ENCODE data around the gene BGLAP. TPM values are rescaled to one million over a fixed set of nuclear protein-coding genes. Genes with fewer than 3 reads are reported as not detected.

Gene BGLAP
- polyA plus RNA-seq, 1 experiment = 0.26 TPM

GRCh38 chr1:156230473-156230837, 11.5 kb upstream of the BGLAP start:
- H3K27me3 ChIP-seq (ENCODE audit: control insufficient read depth, insufficient read depth, low read length) = no peaks in the 10 kb centered on the region
- no peak for TF ChIP-seq CTCF (IDR thresholded peaks at IDR 0.05; ENCODE audit: insufficient read depth, low read depth, low read length)
- ChIA-PET POLR2A (no interaction called here), CTCF (interaction anchor here (1.0 to 3.1 kb wide), 5 partner anchors 17 to 140 kb away, joined by 3 to 11 read pairs (median 3); partner anchors contain the start of gene PMF1)
- H3K4me3 ChIP-seq (ENCODE audit: low read depth, low read length) = no peak overlapping the region
- no peak for DNase-seq (ENCODE audit: low read depth)
- peaks cover 1% of the 10 kb centered on the region; the same call in 1 of the 2 replicates for H3K36me3 ChIP-seq (ENCODE audit: control insufficient read depth, insufficient read depth, low read length)

- Histone ChIP-seq H3K4me3 (ENCODE audit: low read depth, low read length) (no peak overlapping the region), H3K36me3 (ENCODE audit: control insufficient read depth, insufficient read depth, low read length) (peaks cover 11% of the 10 kb centered on the region), H3K27me3 (ENCODE audit: control insufficient read depth, insufficient read depth, low read length) (no peaks in the 10 kb centered on the region)
- DNase-seq (ENCODE audit: low read depth) = no peak
- no peak for TF ChIP-seq CTCF (IDR thresholded peaks at IDR 0.05; ENCODE audit: insufficient read depth, low read depth, low read length)
- CTCF ChIA-PET = interaction anchor here (0.8 to 1.2 kb wide), 5 partner anchors 10 to 141 kb away, joined by 3 read pairs; no protein-coding TSS in a partner anchor
- POLR2A ChIA-PET = interaction anchor here (0.6 kb wide), 1 partner anchor 17 kb away, joined by 15 read pairs; no protein-coding TSS in a partner anchor
Measured at GRCh38 chr1:156232201-156232894, 9.6 kb upstream of the BGLAP start.

- no peak overlapping the region for H3K4me3 ChIP-seq (ENCODE audit: low read depth, low read length)
- POLR2A ChIA-PET = interaction anchor here (0.6 to 0.7 kb wide), 3 partner anchors 16 to 144 kb away, joined by 5 to 15 read pairs (median 11); no protein-coding TSS in a partner anchor
Measured at GRCh38 chr1:156233426-156234127, 8.4 kb upstream of the BGLAP start.

GRCh38 chr1:156236164-156236563, 5.8 kb upstream of the BGLAP start:
- Histone ChIP-seq H3K4me3 (ENCODE audit: low read depth, low read length) (no peak overlapping the region), H3K27me3 (ENCODE audit: control insufficient read depth, insufficient read depth, low read length) (no peaks in the 10 kb centered on the region), H3K36me3 (ENCODE audit: control insufficient read depth, insufficient read depth, low read length) (peaks cover 14% of the 10 kb centered on the region)
- no peak for TF ChIP-seq CTCF (IDR thresholded peaks at IDR 0.05; ENCODE audit: insufficient read depth, low read depth, low read length)
- no peak for DNase-seq (ENCODE audit: low read depth)
- CTCF ChIA-PET = interaction anchor here (0.7 to 3.4 kb wide), 2 partner anchors 11 to 13 kb away, joined by 3 to 10 read pairs; no protein-coding TSS in a partner anchor
- POLR2A ChIA-PET = no interaction called here

More at GRCh38 chr1:156233426-156234127, 8.4 kb upstream of the BGLAP start:
- H3K27me3 ChIP-seq (ENCODE audit: control insufficient read depth, insufficient read depth, low read length) = no peaks in the 10 kb centered on the region
- DNase-seq (ENCODE audit: low read depth) = peak; percentile 60
- H3K36me3 ChIP-seq (ENCODE audit: control insufficient read depth, insufficient read depth, low read length) = peaks cover 11% of the 10 kb centered on the region
- TF ChIP-seq CTCF (IDR thresholded peaks at IDR 0.05; ENCODE audit: insufficient read depth, low read depth, low read length) = no peak
- CTCF ChIA-PET = interaction anchor here (0.6 to 3.4 kb wide), 7 partner anchors 8 to 145 kb away, joined by 3 to 10 read pairs (median 3); no protein-coding TSS in a partner anchor

- H3K36me3 ChIP-seq (ENCODE audit: control insufficient read depth, insufficient read depth, low read length) = peaks cover 14% of the 10 kb centered on the region
- no peaks in the 10 kb centered on the region for H3K27me3 ChIP-seq (ENCODE audit: control insufficient read depth, insufficient read depth, low read length)
- POLR2A ChIA-PET = no interaction called here
- H3K4me3 ChIP-seq (ENCODE audit: low read depth, low read length) = no peak overlapping the region
- no peak for DNase-seq (ENCODE audit: low read depth)
- CTCF ChIA-PET = no interaction called here
- TF ChIP-seq CTCF (IDR thresholded peaks at IDR 0.05; ENCODE audit: insufficient read depth, low read depth, low read length) = no peak
Measured at GRCh38 chr1:156238248-156238647, 3.7 kb upstream of the BGLAP start.

Data from BJ (cell line).